DMS79 (cell line): ENCODE data around the gene BRIP1.

Source experiments
- DNase-seq: peaks from one replicate; lab custom pipeline; 2025; lab: John Stamatoyannopoulos, UW

Gene BRIP1

GRCh38 chr17:61660746-61661485, 202.4 kb downstream of the BRIP1 start:
- DNase-seq = no peak

GRCh38 chr17:61659437-61659836, 203.9 kb downstream of the BRIP1 start:
- no peak for DNase-seq

DNA sequence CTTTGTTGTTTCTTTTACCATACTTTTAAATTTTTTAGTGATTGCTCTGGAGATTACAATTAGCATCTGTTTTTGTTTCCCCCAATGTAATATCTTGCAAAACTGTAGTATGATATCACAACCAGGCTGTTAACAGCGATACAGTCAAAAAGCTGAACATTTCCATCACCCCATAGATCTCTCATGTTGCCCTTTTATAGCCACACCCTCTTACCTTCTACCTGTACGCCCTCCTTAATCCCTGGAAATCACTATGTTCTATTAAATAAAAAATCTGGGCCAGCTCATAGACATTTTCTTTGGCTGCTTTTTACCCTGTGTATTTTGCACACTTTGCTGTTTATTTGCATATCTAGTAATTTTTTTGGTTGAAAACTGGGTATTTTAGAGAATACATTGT, 205.1 kb downstream of the BRIP1 start:
- no peak for DNase-seq

DNA sequence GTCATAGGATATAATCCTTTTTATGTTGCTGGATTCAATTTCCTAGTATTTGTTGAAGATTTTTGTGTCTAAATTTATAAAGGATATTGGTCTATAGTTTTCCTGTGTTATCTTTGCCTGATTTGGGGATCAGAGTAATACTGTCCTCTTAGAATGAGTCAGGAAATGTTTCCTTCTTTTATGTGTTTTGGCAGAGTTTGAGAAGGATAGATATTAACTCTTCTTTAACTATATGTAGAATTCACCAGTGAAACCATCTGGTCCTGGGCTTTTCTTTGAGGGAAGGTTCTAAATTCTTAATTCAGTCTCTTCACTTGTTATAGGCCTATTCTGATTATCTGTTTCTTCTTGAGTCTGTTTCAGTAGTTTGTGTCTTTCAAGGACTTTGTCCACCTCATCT, 206.0 kb downstream of the BRIP1 start:
- no peak for DNase-seq

GRCh38 chr17:61656721-61657217, 206.6 kb downstream of the BRIP1 start:
- no peak for DNase-seq

- DNase-seq = no peak
These were observed 212.6 kb downstream of the BRIP1 start for GRCh38 chr17:61650749-61651148.

- no peak for DNase-seq
These were observed 214.7 kb downstream of the BRIP1 start for GRCh38 chr17:61648587-61648986.

GRCh38 chr17:61647047-61647446, 216.3 kb downstream of the BRIP1 start:
- no peak for DNase-seq

DNA sequence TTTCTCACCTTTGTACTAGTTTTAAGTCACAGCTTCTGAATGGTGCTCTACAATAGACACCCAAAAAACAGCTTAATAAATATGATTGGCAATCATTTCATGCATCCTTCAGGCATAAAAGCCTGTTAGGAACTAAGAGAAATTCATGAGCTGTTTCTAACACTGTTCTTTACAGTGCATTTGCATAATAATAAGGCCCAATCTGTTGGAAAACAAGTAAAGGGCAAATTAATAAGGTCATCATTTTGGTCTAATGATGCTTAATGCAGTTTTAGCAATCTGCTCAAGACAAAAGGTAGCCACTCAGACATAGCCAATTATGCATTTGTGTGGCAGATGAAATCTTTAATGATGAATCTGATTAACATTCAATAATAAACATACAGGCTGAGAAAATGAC, 216.8 kb downstream of the BRIP1 start:
- DNase-seq = no peak

DNA sequence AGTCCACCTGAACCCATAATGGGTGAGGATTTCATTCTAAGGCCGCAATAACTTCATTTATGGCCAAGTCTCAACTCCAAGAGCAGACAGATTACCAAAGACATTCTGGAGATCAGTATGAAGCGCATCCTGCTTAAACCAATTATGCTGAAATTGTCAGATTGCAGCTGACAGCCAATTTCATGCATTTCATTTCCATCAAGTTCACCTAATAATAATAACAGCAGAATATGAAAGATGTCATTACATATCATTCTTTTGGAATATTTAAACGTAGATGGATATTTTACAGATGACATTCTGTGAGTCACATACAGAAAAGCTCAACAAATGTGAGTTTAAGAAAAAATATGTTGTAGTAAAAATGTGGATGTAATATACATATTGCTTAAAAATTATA, 217.4 kb downstream of the BRIP1 start:
- DNase-seq = no peak

GRCh38 chr17:61644800-61645774, 218.2 kb downstream of the BRIP1 start:
- DNase-seq = no peak

DNA sequence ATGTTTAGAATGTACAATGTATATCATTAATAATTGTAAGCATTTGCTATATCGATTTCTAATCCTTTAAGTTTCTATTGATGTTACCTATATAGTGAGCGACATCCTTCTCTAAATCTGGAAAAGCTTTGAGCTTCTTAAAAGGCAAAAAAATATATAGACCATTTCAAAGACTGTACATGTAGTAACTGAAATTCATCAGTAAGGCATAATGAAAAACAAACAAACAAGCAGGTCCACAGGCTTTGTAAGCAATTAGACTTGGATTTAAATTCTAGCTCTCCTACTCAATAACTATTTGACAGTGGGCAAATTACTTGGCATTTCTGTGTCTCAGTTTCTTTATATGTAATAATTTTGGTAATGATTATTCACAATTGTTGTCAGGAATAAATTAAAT, 220.6 kb downstream of the BRIP1 start:
- no peak for DNase-seq

GRCh38 chr17:61641715-61642114, 221.6 kb downstream of the BRIP1 start:
- no peak for DNase-seq

- no peak for DNase-seq
These were observed 222.2 kb downstream of the BRIP1 start for GRCh38 chr17:61641084-61641483.

DNA sequence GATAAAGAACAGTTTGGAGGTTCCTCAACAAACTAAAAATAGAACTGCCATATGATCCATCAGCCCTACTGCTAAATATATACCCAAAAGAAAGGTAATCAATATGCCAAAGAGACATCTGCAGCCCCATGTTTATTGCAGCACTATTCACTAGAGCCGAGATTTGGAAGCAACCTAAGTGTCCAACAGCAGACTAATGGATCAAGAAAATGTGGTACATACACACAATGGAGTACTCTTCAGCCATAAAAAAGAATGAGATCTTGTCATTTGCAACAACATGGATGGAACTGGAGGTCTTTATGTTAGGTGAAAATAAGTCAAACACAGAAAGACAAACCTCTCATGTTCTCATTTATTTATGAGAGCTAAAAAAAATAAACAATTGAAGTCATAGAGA, 223.5 kb downstream of the BRIP1 start:
- no peak for DNase-seq

DNA sequence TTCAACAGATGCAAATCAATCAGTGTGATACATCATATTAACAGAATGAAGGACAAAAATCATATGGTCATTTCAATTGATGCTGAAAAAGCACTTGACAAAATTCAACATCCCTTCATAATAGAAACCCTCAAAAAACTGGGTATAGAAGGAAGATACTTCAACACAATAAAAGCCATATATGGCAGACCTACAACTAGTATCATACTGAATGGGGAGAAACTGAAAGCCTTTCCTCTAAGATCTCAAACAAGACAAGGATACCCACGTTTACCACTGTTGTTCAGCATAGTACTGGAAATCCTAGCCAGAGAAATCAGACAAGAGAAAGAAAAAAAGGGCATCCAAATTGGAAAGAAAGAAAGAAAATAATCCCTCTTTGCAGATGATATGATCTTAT, 225.2 kb downstream of the BRIP1 start:
- no peak for DNase-seq

- DNase-seq = no peak
These were observed 227.4 kb downstream of the BRIP1 start for GRCh38 chr17:61635913-61636432.

- DNase-seq = no peak
These were observed 228.3 kb downstream of the BRIP1 start for GRCh38 chr17:61634942-61635538.

DNA sequence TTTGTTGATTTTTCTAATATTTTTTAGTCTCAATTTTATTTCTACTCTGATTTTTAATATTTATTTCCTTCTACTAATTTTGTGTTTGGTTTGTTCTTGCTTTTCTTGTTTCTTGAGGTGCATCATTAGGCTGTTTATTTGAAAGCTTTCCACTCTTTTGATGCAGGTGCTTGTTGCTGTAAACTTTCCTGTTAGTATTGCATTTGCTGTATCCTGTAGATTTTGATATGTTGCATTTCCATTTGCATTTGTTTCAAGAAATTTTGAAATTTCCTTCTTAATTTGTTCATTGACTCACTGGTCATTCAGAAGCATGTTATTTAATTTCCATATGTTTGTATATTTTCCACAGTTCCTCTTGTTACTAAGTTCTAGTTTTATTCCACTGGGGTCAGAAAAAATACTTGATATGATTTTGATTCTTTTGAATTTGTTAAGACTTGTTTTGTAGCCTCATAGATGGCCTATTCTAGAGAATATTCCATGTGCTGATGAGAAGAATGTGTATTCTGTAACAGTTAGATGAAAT, 229.3 kb downstream of the BRIP1 start:
- no peak for DNase-seq

DNA sequence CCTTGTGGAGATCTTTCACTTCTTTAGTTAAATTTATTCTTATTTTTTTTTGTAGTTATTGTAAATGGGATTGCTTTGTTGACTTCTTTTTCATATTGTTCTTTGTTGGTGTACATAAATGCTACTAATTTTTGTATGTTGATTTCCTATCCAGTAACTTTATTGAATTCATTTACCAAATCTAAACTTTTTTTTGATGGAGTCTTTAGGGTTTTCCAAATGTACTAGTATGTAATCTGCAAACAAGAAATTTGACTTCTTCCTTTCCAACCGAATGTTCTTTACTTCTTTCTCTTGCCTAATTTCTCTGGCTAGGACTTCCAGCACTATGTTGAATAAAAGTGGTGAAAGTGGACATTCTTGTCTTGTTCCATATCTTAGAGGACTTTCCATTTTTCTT, 230.5 kb downstream of the BRIP1 start:
- no peak for DNase-seq

DNA sequence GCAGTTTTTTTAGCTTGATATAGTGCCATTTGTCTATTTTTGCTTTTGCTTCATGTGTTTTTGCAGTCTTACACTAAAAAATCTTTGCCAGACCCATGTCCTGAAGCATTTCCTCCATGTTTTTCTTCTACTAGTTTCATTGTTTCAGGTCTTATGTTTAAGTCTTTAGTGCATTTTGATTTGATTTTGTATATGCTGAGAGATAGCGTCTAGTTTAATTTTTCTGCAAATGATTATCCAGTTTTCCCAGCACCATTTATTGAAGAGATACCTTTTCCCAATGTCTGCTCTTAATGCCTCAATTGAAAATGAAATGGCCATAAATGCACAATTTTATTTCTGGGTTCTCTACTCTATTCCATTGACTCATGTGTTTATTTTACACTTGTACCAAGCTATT, 231.5 kb downstream of the BRIP1 start:
- no peak for DNase-seq
